K562 (cell line): ENCODE results near the gene AZGP1. TPM values are rescaled to one million over a fixed set of nuclear protein-coding genes. Genes with fewer than 3 reads are reported as not detected.
"Not testable (repeated sequence)": the region's sequence is repeated elsewhere in the genome, so short reads cannot be mapped to it uniquely, and the experiment has no call there.

Experiments
- ATAC-seq: fragments of 200-7000 bp; cut with Tn5 transposase; 3 replicates; pipeline ENCODE4 v1.9.1; 2020; ENCODE audit warnings: moderate library complexity
- BruUV-seq: library from RNA; stranded (reverse); fragments of 400-500 nt; replicated peaks from 2 replicates; lab custom pipeline; 2021; lab: Mats Ljungman, UMichigan
- CTCF ChIA-PET: fragments of 300-600 bp; formaldehyde crosslinking; extraction: SDS; loops from one replicate; lab custom pipeline; 2021; ENCODE audit warnings: low intra/inter-chr PET ratio; lab: Yijun Ruan, JAX
- POLR2A ChIA-PET: fragments of 300-600, 350-650 bp; sonication (Branson Sonifier 250); formaldehyde crosslinking; extraction: SDS; loops from one replicate; lab custom pipeline; 2021; ENCODE audit warnings: antibody characterized with exemption, inconsistent platforms; lab: Yijun Ruan, JAX
- DNase-seq, 4 experiments: peaks; one replicate each; pipeline versions ENCODE4 v3.0.0 to v3.0.0-alpha.2; 2011 to 2018; ENCODE audit warnings: low spot score in 3 of 4, mixed read lengths in 3 of 4; ENCODE audit errors: extremely low read depth in 1 of 4
- FAIRE-seq: peaks from 2 replicates; lab custom pipeline; 2011; peaks lifted over from hg19 to GRCh38; lab: Jason Lieb, UNC
- H2AFZ ChIP-seq: 2 replicates; pipeline ENCODE4 v1.6.0; 2011; ENCODE audit warnings: low read depth, low read length, control low read depth, inconsistent platforms
- H3K27ac ChIP-seq: fragments of 200-600 bp; 3 replicates; pipeline ENCODE4 v1.8.0; 2011; ENCODE audit warnings: low read depth, mild to moderate bottlenecking, control low read depth, inconsistent platforms, low read length, moderate library complexity, mixed read lengths; ENCODE audit errors: extremely low read depth
- H3K27me3 ChIP-seq, 2 experiments: fragments of 300-600 bp in 1 of 2; 2 replicates in 1 of 2; 3 replicates in 1 of 2; pipeline versions ENCODE4 v1.6.0 to v1.8.0; 2011; ENCODE audit warnings: inconsistent platforms in 2 of 2, low read length in 2 of 2, mild to moderate bottlenecking in 1 of 2, mixed read lengths in 1 of 2, moderate library complexity in 1 of 2; ENCODE audit not compliant: control insufficient read depth in 2 of 2, insufficient read depth in 2 of 2
- H3K36me3 ChIP-seq: fragments of 300-600 bp; 3 replicates; pipeline ENCODE4 v1.8.0; 2011; ENCODE audit warnings: mild to moderate bottlenecking, low read length, inconsistent platforms; ENCODE audit not compliant: control insufficient read depth, insufficient read depth
- H3K4me1 ChIP-seq, 2 experiments: fragments of 200-600 bp in 1 of 2; replicated peaks in 1 of 2; 2 replicates in 1 of 2; 3 replicates in 1 of 2; pipeline versions ENCODE4 v1.5.1 to v1.8.0; 2011; ENCODE audit warnings: inconsistent platforms in 2 of 2, low read length in 2 of 2, mild to moderate bottlenecking in 1 of 2, mixed read lengths in 1 of 2, moderate library complexity in 1 of 2; ENCODE audit not compliant: control insufficient read depth in 2 of 2, insufficient read depth in 2 of 2
- H3K4me2 ChIP-seq: 2 replicates; pipeline ENCODE4 v1.6.1; 2011; ENCODE audit warnings: low read length, control low read depth, inconsistent platforms, mixed read lengths; ENCODE audit not compliant: insufficient read depth
- H3K4me3 ChIP-seq: fragments of 200-600 bp; sonication (generic), shearing (Covaris generic); 2 replicates; pipeline ENCODE4 v1.5.1; 2016; ENCODE audit warnings: control low read depth, inconsistent platforms
- H3K79me2 ChIP-seq: fragments of 200-600 bp; 3 replicates; pipeline ENCODE4 v1.8.0; 2011; ENCODE audit warnings: low read length, inconsistent platforms; ENCODE audit not compliant: control insufficient read depth, insufficient read depth
- H3K9ac ChIP-seq, 2 experiments: 2 replicates each; pipeline versions ENCODE4 v1.6.0 to v1.6.1; 2011; ENCODE audit warnings: low read depth in 2 of 2, low read length in 2 of 2, control low read depth in 1 of 2, inconsistent platforms in 1 of 2, mild to moderate bottlenecking in 1 of 2, mixed read lengths in 1 of 2; ENCODE audit not compliant: insufficient read depth in 1 of 2
- H3K9me1 ChIP-seq: one replicate; pipeline ENCODE4 v1.6.0; 2011; ENCODE audit warnings: inconsistent platforms, mild to moderate bottlenecking, low read length, moderate library complexity; ENCODE audit not compliant: control insufficient read depth, insufficient read depth
- H3K9me3 ChIP-seq: replicated peaks from 2 replicates; pipeline ENCODE4 v1.5.1; 2011; ENCODE audit warnings: low read depth, low read length, inconsistent platforms; ENCODE audit not compliant: control insufficient read depth, insufficient read depth
- H4K20me1 ChIP-seq: replicated peaks from 2 replicates; pipeline ENCODE4 v1.6.1; 2011; ENCODE audit warnings: low read length, inconsistent platforms, mixed read lengths; ENCODE audit not compliant: control insufficient read depth, insufficient read depth
- ARID3A ChIP-seq: IDR thresholded peaks from 2 replicates; pipeline ENCODE4 v1.6.1; 2012; ENCODE audit warnings: low read depth, low read length, improper control_type of control experiment, borderline replicate concordance
- CC2D1A ChIP-seq: fragments of 450-650 bp; IDR thresholded peaks from 2 replicates; pipeline ENCODE4 v1.6.1; 2017; ENCODE audit warnings: mild to moderate bottlenecking
- SETDB1 ChIP-seq: IDR thresholded peaks from one replicate; pipeline ENCODE4 v1.6.1; 2012; ENCODE audit warnings: low read length, control low read depth, inconsistent platforms
- ZNF41 ChIP-seq: fragments of 250-450 bp; sonication (Bioruptor Pico); conservative IDR thresholded peaks from 2 replicates; pipeline ENCODE4 v1.4.0; 2020; ENCODE audit warnings: mild to moderate bottlenecking
- WGBS: fragments of 100-300 bp; shearing (Covaris generic); methylation state at CpG from one replicate; pipeline ENCODE4 v1.1.6; 2016; ENCODE audit warnings: low coverage, mixed read lengths; ENCODE audit not compliant: insufficient coverage; ENCODE audit errors: missing lambda C conversion rate; 5-methylcytosine and 5-hydroxymethylcytosine counted together
- in situ Hi-C: fragments of 300-500 bp; cut with MboI; formaldehyde crosslinking; loops from 4 replicates; pipeline ENCODE4 v1.15.0; 2018; ENCODE audit warnings: inconsistent platforms, mixed read lengths
- intact Hi-C: fragments of 100-400 bp; cut with micrococcal nuclease; formaldehyde crosslinking; loops from 2 replicates; pipeline ENCODE4 v1.14.2; 2022
- polyA plus RNA-seq, 8 experiments: library from polyadenylated mRNA; depleted of rRNA in 4 of 8; stranded (reverse) in 5 of 8; unstranded in 3 of 8; fragments of >200 nt; fragmentation: Nextera tagmentation in 2 of 8; fragmentation: Illumina TruSeq in 1 of 8; extraction: Ambion mirVana in 2 of 8; extraction: Trizol in 1 of 8; gene quantifications; 2 replicates each; pipeline versions ENCODE4 v1.2.1 to v1.2.3, GENCODE V29; 2011 to 2014; ENCODE audit warnings: inconsistent platforms in 1 of 8, missing spikeins in 1 of 8
- total RNA-seq, 7 experiments: library from RNA; depleted of rRNA in 6 of 7; stranded (reverse); fragments of >200 nt in 6 of 7; fragmentation: Illumina TruSeq in 2 of 7; extraction: Trizol in 2 of 7; gene quantifications; 2 replicates each; pipeline versions ENCODE4 v1.2.1 to v1.2.3, GENCODE V29; 2011 to 2021; ENCODE audit warnings: low replicate concordance in 1 of 7

The AZGP1 gene
- total and polyA plus RNA-seq, 9 of the 15 experiments (the other 6 are each of a cell fraction or from before 2014, with no cell fraction given) = 0.18 to 0.53 TPM; not detected in 7

DNA sequence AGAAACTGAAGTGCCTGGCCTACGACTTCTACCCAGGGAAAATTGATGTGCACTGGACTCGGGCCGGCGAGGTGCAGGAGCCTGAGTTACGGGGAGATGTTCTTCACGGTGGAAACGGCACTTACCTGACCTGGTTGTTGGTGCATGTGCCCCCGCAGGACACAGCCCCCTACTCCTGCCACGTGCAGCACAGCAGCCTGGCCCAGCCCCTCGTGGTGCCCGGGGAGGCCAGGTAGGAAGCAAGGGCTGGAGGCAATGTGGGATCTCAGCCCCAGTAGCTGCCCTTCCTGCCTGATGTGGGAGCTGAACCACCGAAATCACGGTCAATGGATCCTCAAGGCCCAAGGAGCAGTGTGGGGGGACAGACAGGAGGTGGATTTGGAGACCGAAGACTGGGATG, 11.5 kb upstream of the AZGP1 start:
- H2AFZ ChIP-seq, DNase-seq, BruUV-seq, H3K4me1 ChIP-seq, H3K4me3 ChIP-seq, H3K9me1 ChIP-seq, H3K79me2 ChIP-seq, H3K36me3 ChIP-seq, CTCF ChIA-PET, ATAC-seq, H3K9me3 ChIP-seq, H3K4me2 ChIP-seq, H3K27ac ChIP-seq, H3K9ac ChIP-seq, H4K20me1 ChIP-seq, intact Hi-C loops, FAIRE-seq: not testable (repeated sequence)
- WGBS = 4% methylated on average over 12 of the region's 14 CpGs
- in situ Hi-C loops = loop anchor here (5.0 kb wide), 1 partner anchor 50 kb away; no protein-coding TSS in a partner anchor
- POLR2A ChIA-PET = interaction anchor here (1.1 kb wide), 1 partner anchor 11 kb away, joined by 3 read pairs; the partner anchor contains the start of gene AZGP1
- peaks cover 35 to 69% of the 10 kb centered on the region in 2 experiments for H3K27me3 ChIP-seq

DNA sequence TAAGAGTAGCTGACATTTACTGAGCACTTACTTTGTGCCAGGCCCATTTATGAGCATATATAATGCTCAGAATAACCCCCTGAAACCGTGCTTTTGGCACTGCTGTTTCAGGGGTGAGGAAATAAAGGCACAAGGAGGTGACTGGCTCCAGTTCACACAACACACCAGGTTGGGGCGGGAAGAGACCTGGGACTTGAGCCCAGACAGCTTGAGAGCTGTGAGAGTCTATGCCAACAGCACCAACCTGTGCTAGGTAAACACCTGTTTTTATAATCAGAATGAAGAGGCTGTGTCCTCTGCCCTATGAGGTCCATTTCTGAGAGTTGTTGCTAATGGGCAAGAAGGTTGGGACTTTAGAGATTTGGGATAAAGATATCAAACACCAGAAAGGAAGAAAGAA, 8.8 kb upstream of the AZGP1 start:
- BruUV-seq = no TSS peak
- no peak for DNase-seq
- in situ Hi-C loops (loop anchor here (5.0 kb wide), 1 partner anchor 1303 kb away; no protein-coding TSS in a partner anchor), intact Hi-C loops (no loop called here)
- H3K79me2 ChIP-seq = no peaks in the 10 kb centered on the region
- ChIA-PET POLR2A (interaction anchor here (0.6 kb wide), 1 partner anchor 68 kb away, joined by 4 read pairs; no protein-coding TSS in a partner anchor), CTCF (no interaction called here)
- 0 out of 2 replicates have a peak, but pooled peaks cover 4% of the 10 kb centered on the region for H4K20me1 ChIP-seq
- no peak for ATAC-seq
- no peak for FAIRE-seq
- peaks cover 31 to 68% of the 10 kb centered on the region in 2 experiments for H3K27me3 ChIP-seq
- 0% methylated on average over 2 of the region's 2 CpGs for WGBS
- peaks cover 4% of the 10 kb centered on the region; the same call in 1 of the 2 replicates for H3K9me3 ChIP-seq
- no peaks in the 10 kb centered on the region for H3K36me3 ChIP-seq
- no peak overlapping the region for H3K4me2 ChIP-seq
- no peak overlapping the region for H3K4me3 ChIP-seq
- no peak overlapping the region for H2AFZ ChIP-seq
- no peak overlapping the region for H3K9ac ChIP-seq
- H3K4me1 ChIP-seq = peaks cover under 1% of the 10 kb centered on the region in 2 experiments; a peak in 2 of 5 replicates
- H3K9me1 ChIP-seq = no peaks in the 10 kb centered on the region
- no peak overlapping the region for H3K27ac ChIP-seq
- no peak for TF ChIP-seq ZNF41 (CRISPR knock-in tag)
- no peak for TF ChIP-seq SETDB1
- no peak for TF ChIP-seq CC2D1A
- no peak for TF ChIP-seq ARID3A
